ENCODE measurements around the gene TAMALIN. TPM values are rescaled to one million over a fixed set of nuclear protein-coding genes. Genes with fewer than 3 reads are reported as not detected.

TAMALIN gene
- polyA plus RNA-seq, 3 donors: 0.63 to 118 (median 1.6) TPM

- H2AFZ ChIP-seq (ENCODE audit: insufficient read depth, low read depth, low read length, poor library complexity, severe bottlenecking): no peak overlapping the region
- H3K4me3 ChIP-seq (replicated peaks in 1 of 3; ENCODE audit: low read depth in 2 of 3, low read length in 3 of 3): no peak overlapping the region
- Mint-ChIP-seq H3K9me3 (peaks cover 0 to 6% (median 0%) of the 10 kb centered on the region in 7 donors), H3K36me3 (peaks cover 3 to 17% of the 10 kb centered on the region in 2 donors), H3K4me3 (no peak overlapping the region), H3K27me3 (ENCODE audit: low read depth in 3 of 3) (peaks cover 9 to 24% (median 13%) of the 10 kb centered on the region in 3 donors), H3K27ac (no peak overlapping the region), H3K4me1 (peaks cover 6% of the 10 kb centered on the region)
- peaks cover 3 to 5% of the 10 kb centered on the region in 2 donors for H3K4me1 ChIP-seq (ENCODE audit: control insufficient read depth in 1 of 2, insufficient read depth in 2 of 2, low read length in 2 of 2)
- H3K9me3 ChIP-seq (replicated peaks in 1 of 2; ENCODE audit: control insufficient read depth in 1 of 2, insufficient read depth in 1 of 2, low read length in 2 of 2): no peaks in the 10 kb centered on the region
- H3K9ac ChIP-seq (ENCODE audit: insufficient read depth, low read length, poor library complexity, severe bottlenecking): no peak overlapping the region
- H3K27ac ChIP-seq (ENCODE audit: low read depth in 1 of 2, low read length in 2 of 2): no peak overlapping the region
- no peaks in the 10 kb centered on the region for H3K27me3 ChIP-seq (ENCODE audit: control insufficient read depth in 2 of 2, insufficient read depth in 2 of 2, low read length in 2 of 2)
- intact Hi-C loops (cut with micrococcal nuclease): no loop called here
- H3K36me3 ChIP-seq (replicated peaks in 1 of 2; ENCODE audit: control insufficient read depth in 1 of 2, insufficient read depth in 2 of 2, low read length in 2 of 2): no peaks in the 10 kb centered on the region
- TF ChIP-seq CTCF (IDR thresholded peaks at IDR 0.05): no peak
- no peaks in the 10 kb centered on the region for H3K79me2 ChIP-seq (ENCODE audit: insufficient read depth, low read length)
- WGBS (ENCODE audit: insufficient coverage): 89% methylated on average over 3 of the region's 10 CpGs
- DNase-seq: no peak
- H3K4me2 ChIP-seq (replicated peaks; ENCODE audit: extremely low read depth, low read length, poor library complexity, severe bottlenecking): no peak overlapping the region
- peaks cover 9% of the 10 kb centered on the region for H4K20me1 ChIP-seq (ENCODE audit: insufficient read depth, low read length)
These were observed 8.8 kb downstream of the TAMALIN start for GRCh38 chr12:52015532-52016041.

- 100% methylated on average over 2 of the region's 4 CpGs for WGBS (ENCODE audit: insufficient coverage)
- Mint-ChIP-seq H3K4me1 (peaks cover 20% of the 10 kb centered on the region), H3K4me3 (no peak overlapping the region), H3K27ac (peak overlapping the region in 1 of 7 donors; percentile 25), H3K36me3 (peaks cover 0 to 7% of the 10 kb centered on the region in 2 donors), H3K9me3 (peaks cover 0 to 4% (median 0%) of the 10 kb centered on the region in 7 donors), H3K27me3 (ENCODE audit: low read depth in 3 of 3) (peaks cover 12 to 36% (median 25%) of the 10 kb centered on the region in 3 donors)
- no peak for TF ChIP-seq CTCF (IDR thresholded peaks at IDR 0.05)
- no peak for DNase-seq
- H2AFZ ChIP-seq (ENCODE audit: insufficient read depth, low read depth, low read length, poor library complexity, severe bottlenecking): no peak overlapping the region
- peaks cover 0 to 8% of the 10 kb centered on the region in 2 donors for H3K27me3 ChIP-seq (ENCODE audit: control insufficient read depth in 2 of 2, insufficient read depth in 2 of 2, low read length in 2 of 2)
- no peak overlapping the region for H3K9ac ChIP-seq (ENCODE audit: insufficient read depth, low read length, poor library complexity, severe bottlenecking)
- H3K79me2 ChIP-seq (ENCODE audit: insufficient read depth, low read length): no peaks in the 10 kb centered on the region
- peaks cover 3% of the 10 kb centered on the region for H4K20me1 ChIP-seq (ENCODE audit: insufficient read depth, low read length)
- H3K27ac ChIP-seq (ENCODE audit: low read depth in 1 of 2, low read length in 2 of 2): no peak overlapping the region
- no peak overlapping the region for H3K4me2 ChIP-seq (replicated peaks; ENCODE audit: extremely low read depth, low read length, poor library complexity, severe bottlenecking)
- intact Hi-C loops (cut with micrococcal nuclease): no loop called here
- H3K9me3 ChIP-seq (replicated peaks in 1 of 2; ENCODE audit: control insufficient read depth in 1 of 2, insufficient read depth in 1 of 2, low read length in 2 of 2): no peaks in the 10 kb centered on the region
- H3K36me3 ChIP-seq (replicated peaks in 1 of 2; ENCODE audit: control insufficient read depth in 1 of 2, insufficient read depth in 2 of 2, low read length in 2 of 2): no peaks in the 10 kb centered on the region
- peaks cover 15 to 22% of the 10 kb centered on the region in 2 donors for H3K4me1 ChIP-seq (ENCODE audit: control insufficient read depth in 1 of 2, insufficient read depth in 2 of 2, low read length in 2 of 2)
- H3K4me3 ChIP-seq (replicated peaks in 1 of 3; ENCODE audit: low read depth in 2 of 3, low read length in 3 of 3): no peak overlapping the region
These were observed 11.8 kb downstream of the TAMALIN start for GRCh38 chr12:52018433-52019112.
